GM10248 (cell line): ENCODE data around the gene HDAC9.

Experiments
- CTCF ChIA-PET: fragments of 300-600 bp; sonication (Branson Sonifier 250); formaldehyde crosslinking; extraction: SDS; loops from one replicate; lab custom pipeline; 2021; ENCODE audit warnings: antibody characterized with exemption; lab: Yijun Ruan, JAX
- POLR2A ChIA-PET: fragments of 350-650 bp; sonication (Branson Sonifier 250); formaldehyde crosslinking; extraction: SDS; loops from one replicate; lab custom pipeline; 2020; ENCODE audit warnings: antibody characterized with exemption; lab: Yijun Ruan, JAX
- DNase-seq: peaks from one replicate; pipeline ENCODE4 v3.0.0; 2012; ENCODE audit errors: extremely low spot score
- CTCF ChIP-seq: IDR thresholded peaks from 2 replicates; pipeline ENCODE4 v1.5.1; 2012; ENCODE audit warnings: mild to moderate bottlenecking, low read depth; ENCODE audit errors: extremely low read depth, missing control alignments, control extremely low read depth

The HDAC9 gene

GRCh38 chr7:18762189-18762588 is 266.6 kb downstream of the HDAC9 start:
- ChIA-PET POLR2A (no interaction called here), CTCF (no interaction called here)
- DNase-seq: no peak
- no peak for TF ChIP-seq CTCF

GRCh38 chr7:18768256-18768655 is 272.7 kb downstream of the HDAC9 start:
- no peak for TF ChIP-seq CTCF
- no peak for DNase-seq
- ChIA-PET CTCF (interaction anchor here (1.1 to 1.5 kb wide), 3 partner anchors 10 to 284 kb away, joined by 4 to 6 read pairs (median 4); no protein-coding TSS in a partner anchor), POLR2A (no interaction called here)

DNA sequence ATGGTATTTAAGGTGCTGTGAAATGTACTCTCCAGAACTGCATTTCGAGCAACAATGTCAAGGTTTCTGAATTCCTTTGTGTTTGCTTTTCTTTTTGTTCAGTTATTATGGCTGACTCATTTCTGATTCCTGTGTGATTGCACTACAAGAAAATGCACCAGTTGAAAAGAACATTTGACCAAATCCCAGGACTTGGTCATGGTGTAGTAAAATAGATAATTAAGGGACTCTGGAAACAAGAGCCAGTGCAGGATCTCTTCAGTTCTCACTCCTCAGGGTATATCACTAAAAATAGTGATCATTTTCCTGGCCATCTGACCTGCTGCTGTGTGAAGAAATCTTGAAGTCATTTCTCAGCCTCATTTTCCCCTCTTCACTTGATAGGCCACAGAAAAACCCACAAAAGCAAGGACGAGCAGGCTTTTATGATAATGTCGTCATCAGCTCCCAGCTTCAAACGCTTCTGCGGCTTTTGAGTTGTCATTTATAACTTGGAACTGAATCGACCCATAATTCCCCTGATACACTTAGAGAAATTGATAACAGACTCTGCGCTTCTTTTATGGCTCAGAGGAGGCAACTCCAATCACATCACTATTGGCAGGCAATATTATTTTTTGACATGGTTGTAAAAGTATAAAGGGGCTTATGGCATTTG is 274.7 kb downstream of the HDAC9 start:
- POLR2A ChIA-PET: no interaction called here
- no peak for DNase-seq
- CTCF ChIA-PET: interaction anchor here (1.1 to 1.5 kb wide), 4 partner anchors 10 to 32 kb away, joined by 3 to 4 read pairs (median 3); no protein-coding TSS in a partner anchor
- TF ChIP-seq CTCF: no peak

GRCh38 chr7:18770822-18771221 is 275.3 kb downstream of the HDAC9 start:
- CTCF ChIA-PET: interaction anchor here (0.8 to 1.5 kb wide), 6 partner anchors 10 to 54 kb away, joined by 3 to 4 read pairs (median 3); no protein-coding TSS in a partner anchor
- no peak for TF ChIP-seq CTCF
- POLR2A ChIA-PET: no interaction called here
- DNase-seq: no peak

DNA sequence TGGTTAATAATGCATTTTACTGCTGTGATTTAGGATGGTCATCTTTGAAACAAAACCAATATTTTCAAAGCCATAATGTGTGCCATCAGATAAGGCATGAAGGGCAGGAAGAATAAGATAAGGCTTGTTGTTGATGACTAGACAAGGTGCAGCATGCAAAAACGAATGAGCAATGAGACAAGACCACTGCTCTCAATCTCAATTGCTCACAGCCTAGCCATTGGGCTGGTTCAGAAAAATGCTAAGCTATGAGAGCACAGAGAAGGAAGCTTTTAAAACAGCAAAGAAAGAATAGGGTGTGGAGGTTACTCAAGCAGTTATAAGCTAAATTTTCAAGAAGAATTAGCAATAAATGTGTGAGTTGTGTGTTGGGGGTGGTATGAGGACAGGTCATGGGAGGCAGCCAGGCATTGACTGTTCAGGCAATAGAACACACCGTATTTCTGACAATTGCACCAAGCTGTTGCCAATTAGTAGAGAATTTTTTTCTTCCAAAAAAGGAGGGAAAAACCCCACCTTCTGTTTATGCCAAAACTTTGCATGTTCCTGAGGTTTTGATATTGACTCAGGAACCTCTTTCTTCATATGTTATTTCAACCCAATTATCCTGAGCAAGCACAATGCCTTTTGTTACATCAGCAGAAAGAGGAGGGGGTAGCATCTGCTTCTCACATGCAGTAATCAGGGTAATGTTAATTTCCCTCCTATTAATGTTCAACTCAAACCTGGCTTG is 276.5 kb downstream of the HDAC9 start:
- TF ChIP-seq CTCF: no peak
- CTCF ChIA-PET: interaction anchor here (0.8 to 2.2 kb wide), 8 partner anchors 8 to 53 kb away, joined by 3 to 4 read pairs (median 3); no protein-coding TSS in a partner anchor
- DNase-seq: no peak
- POLR2A ChIA-PET: no interaction called here

- TF ChIP-seq CTCF: no peak
- ChIA-PET POLR2A (no interaction called here), CTCF (interaction anchor here (1.1 to 2.2 kb wide), 3 partner anchors 10 to 23 kb away, joined by 3 to 4 read pairs (median 4); no protein-coding TSS in a partner anchor)
- DNase-seq: no peak
Observed at GRCh38 chr7:18772567-18772965, 277.0 kb downstream of the HDAC9 start.
